K562 (cell line): ENCODE results near the gene ARHGAP4. TPM values are rescaled to one million over a fixed set of nuclear protein-coding genes. Genes with fewer than 3 reads are reported as not detected.

Experiments used
- CBX5 ChIP-seq: IDR thresholded peaks from 2 replicates; pipeline ENCODE4 v1.6.1; 2014; ENCODE audit warnings: low read depth, borderline replicate concordance
- CGGBP1 ChIP-seq: fragments of 250-450 bp; sonication (Bioruptor Pico); IDR thresholded peaks from 2 replicates; pipeline ENCODE4 v1.9.0; 2021; ENCODE audit warnings: mild to moderate bottlenecking
- DNMT1 ChIP-seq: fragments of 450-650 bp; IDR thresholded peaks from 2 replicates; pipeline ENCODE4 v1.6.1; 2016; ENCODE audit warnings: antibody characterized with exemption, mild to moderate bottlenecking
- E4F1 ChIP-seq: fragments of 250-450 bp; sonication (Bioruptor Pico); IDR thresholded peaks from 2 replicates; pipeline ENCODE4 v1.5.0; 2021; ENCODE audit warnings: mild to moderate bottlenecking, borderline replicate concordance
- ESRRA ChIP-seq: fragments of 450-650 bp; IDR thresholded peaks from 2 replicates; pipeline ENCODE4 v1.6.1; 2014; ENCODE audit warnings: low read depth, mild to moderate bottlenecking, moderate library complexity, borderline replicate concordance
- MBD2 ChIP-seq: sonication (generic); IDR thresholded peaks from 2 replicates; pipeline ENCODE4 v1.6.1; 2016; ENCODE audit warnings: low read depth, borderline replicate concordance
- MLX ChIP-seq, 2 experiments: fragments of 450-650 bp in 1 of 2; sonication (generic) in 1 of 2; formaldehyde crosslinking; conservative IDR thresholded peaks; 2 replicates each; pipeline versions ENCODE4 v1.4.0 to v1.8.1; 2020 to 2022; ENCODE audit warnings: mild to moderate bottlenecking in 1 of 2, missing genetic modification reagents in 1 of 2
- RREB1 ChIP-seq: fragments of 250-450 bp; sonication (Bioruptor Pico); IDR thresholded peaks from 2 replicates; pipeline ENCODE4 v1.4.0; 2020
- SRSF9 ChIP-seq: fragments of 200-400 bp; formaldehyde crosslinking; IDR thresholded peaks from 2 replicates; pipeline ENCODE4 v1.6.1; 2017; ENCODE audit warnings: low read depth, low read length, borderline replicate concordance
- ZNF232 ChIP-seq: sonication (generic); formaldehyde crosslinking; IDR thresholded peaks from 2 replicates; pipeline ENCODE4 v1.8.0; 2022; ENCODE audit warnings: mild to moderate bottlenecking, missing genetic modification reagents
- polyA plus RNA-seq, 8 experiments: library from polyadenylated mRNA; depleted of rRNA in 4 of 8; stranded (reverse) in 5 of 8; unstranded in 3 of 8; fragments of >200 nt; fragmentation: Nextera tagmentation in 2 of 8; fragmentation: Illumina TruSeq in 1 of 8; extraction: Ambion mirVana in 2 of 8; extraction: Trizol in 1 of 8; gene quantifications; 2 replicates each; pipeline versions ENCODE4 v1.2.1 to v1.2.3, GENCODE V29; 2011 to 2014; ENCODE audit warnings: inconsistent platforms in 1 of 8, missing spikeins in 1 of 8
- total RNA-seq, 7 experiments: library from RNA; depleted of rRNA in 6 of 7; stranded (reverse); fragments of >200 nt in 6 of 7; fragmentation: Illumina TruSeq in 2 of 7; extraction: Trizol in 2 of 7; gene quantifications; 2 replicates each; pipeline versions ENCODE4 v1.2.1 to v1.2.3, GENCODE V29; 2011 to 2021; ENCODE audit warnings: low replicate concordance in 1 of 7
- TF ChIP-seq, protein P1 (sequence below): fragments of 250-450 bp; sonication (Bioruptor Pico); IDR thresholded peaks from 2 replicates; pipeline ENCODE4 v1.8.0; 2022; ENCODE audit warnings: moderate library complexity, mild to moderate bottlenecking, inconsistent platforms
- TF ChIP-seq, protein P2 (sequence below): sonication (generic); formaldehyde crosslinking; IDR thresholded peaks from 2 replicates; pipeline ENCODE4 v1.8.0; 2022; ENCODE audit warnings: mild to moderate bottlenecking, missing genetic modification reagents
- TF ChIP-seq, protein P3 (sequence below): fragments of 250-450 bp; sonication (Bioruptor Pico); IDR thresholded peaks from 2 replicates; pipeline ENCODE4 v1.5.0; 2020; ENCODE audit warnings: mild to moderate bottlenecking

Gene ARHGAP4
- total and polyA plus RNA-seq, 9 of the 15 experiments (the other 6 are each of a cell fraction or from before 2014, with no cell fraction given): 0.30 to 81.8 (median 13.5) TPM

GRCh38 chrX:153875391-153876111, 50.5 kb downstream of the ARHGAP4 start (continued):
- TF ChIP-seq RREB1 (CRISPR knock-in tag) (no peak), E4F1 (CRISPR knock-in tag) (no peak), CBX5 (no peak), ZNF232 (CRISPR knock-in tag) (peak; percentile 99), DNMT1 (no peak), ESRRA (no peak), SRSF9 (no peak), MLX (CRISPR knock-in tag; conservative IDR thresholded peaks at IDR 0.05) (peak in 1 of 2 experiments; percentile 99; a peak in 2 of 4 replicates), CGGBP1 (CRISPR knock-in tag) (no peak), MBD2 (no peak)
- TF ChIP-seq, protein P1, sequence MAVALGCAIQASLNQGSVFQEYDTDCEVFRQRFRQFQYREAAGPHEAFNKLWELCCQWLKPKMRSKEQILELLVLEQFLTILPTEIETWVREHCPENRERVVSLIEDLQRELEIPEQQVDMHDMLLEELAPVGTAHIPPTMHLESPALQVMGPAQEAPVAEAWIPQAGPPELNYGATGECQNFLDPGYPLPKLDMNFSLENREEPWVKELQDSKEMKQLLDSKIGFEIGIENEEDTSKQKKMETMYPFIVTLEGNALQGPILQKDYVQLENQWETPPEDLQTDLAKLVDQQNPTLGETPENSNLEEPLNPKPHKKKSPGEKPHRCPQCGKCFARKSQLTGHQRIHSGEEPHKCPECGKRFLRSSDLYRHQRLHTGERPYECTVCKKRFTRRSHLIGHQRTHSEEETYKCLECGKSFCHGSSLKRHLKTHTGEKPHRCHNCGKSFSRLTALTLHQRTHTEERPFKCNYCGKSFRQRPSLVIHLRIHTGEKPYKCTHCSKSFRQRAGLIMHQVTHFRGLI: no peak
- TF ChIP-seq, protein P2, sequence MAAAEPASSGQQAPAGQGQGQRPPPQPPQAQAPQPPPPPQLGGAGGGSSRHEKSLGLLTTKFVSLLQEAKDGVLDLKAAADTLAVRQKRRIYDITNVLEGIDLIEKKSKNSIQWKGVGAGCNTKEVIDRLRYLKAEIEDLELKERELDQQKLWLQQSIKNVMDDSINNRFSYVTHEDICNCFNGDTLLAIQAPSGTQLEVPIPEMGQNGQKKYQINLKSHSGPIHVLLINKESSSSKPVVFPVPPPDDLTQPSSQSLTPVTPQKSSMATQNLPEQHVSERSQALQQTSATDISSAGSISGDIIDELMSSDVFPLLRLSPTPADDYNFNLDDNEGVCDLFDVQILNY (CRISPR knock-in tag): peak; percentile 99
- TF ChIP-seq, protein P3, sequence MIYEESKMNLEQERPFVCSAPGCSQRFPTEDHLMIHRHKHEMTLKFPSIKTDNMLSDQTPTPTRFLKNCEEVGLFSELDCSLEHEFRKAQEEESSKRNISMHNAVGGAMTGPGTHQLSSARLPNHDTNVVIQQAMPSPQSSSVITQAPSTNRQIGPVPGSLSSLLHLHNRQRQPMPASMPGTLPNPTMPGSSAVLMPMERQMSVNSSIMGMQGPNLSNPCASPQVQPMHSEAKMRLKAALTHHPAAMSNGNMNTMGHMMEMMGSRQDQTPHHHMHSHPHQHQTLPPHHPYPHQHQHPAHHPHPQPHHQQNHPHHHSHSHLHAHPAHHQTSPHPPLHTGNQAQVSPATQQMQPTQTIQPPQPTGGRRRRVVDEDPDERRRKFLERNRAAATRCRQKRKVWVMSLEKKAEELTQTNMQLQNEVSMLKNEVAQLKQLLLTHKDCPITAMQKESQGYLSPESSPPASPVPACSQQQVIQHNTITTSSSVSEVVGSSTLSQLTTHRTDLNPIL: no peak
